ENCODE measurements around the gene SNX27.

DNA sequence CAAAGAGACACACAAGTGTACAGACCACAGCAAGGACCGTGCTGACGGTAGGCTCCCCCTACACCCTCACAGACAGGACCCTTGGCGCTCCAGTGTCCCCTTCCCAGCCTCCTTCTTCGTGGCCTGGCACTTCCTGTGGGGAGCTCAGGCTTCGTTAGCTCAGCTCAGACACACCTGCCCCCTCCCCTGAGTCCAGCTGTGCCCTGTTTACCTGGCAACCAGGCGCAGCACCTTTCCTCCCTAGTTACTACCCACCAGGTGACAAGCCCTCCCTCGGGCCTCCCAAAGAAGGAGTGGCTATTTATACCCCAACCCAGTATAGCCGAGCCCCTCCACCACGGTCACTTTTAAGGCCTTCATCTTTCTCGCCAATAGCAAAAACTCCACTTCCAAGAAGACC, 100.1 kb downstream of the SNX27 start:
- TF ChIP-seq, protein P1, sequence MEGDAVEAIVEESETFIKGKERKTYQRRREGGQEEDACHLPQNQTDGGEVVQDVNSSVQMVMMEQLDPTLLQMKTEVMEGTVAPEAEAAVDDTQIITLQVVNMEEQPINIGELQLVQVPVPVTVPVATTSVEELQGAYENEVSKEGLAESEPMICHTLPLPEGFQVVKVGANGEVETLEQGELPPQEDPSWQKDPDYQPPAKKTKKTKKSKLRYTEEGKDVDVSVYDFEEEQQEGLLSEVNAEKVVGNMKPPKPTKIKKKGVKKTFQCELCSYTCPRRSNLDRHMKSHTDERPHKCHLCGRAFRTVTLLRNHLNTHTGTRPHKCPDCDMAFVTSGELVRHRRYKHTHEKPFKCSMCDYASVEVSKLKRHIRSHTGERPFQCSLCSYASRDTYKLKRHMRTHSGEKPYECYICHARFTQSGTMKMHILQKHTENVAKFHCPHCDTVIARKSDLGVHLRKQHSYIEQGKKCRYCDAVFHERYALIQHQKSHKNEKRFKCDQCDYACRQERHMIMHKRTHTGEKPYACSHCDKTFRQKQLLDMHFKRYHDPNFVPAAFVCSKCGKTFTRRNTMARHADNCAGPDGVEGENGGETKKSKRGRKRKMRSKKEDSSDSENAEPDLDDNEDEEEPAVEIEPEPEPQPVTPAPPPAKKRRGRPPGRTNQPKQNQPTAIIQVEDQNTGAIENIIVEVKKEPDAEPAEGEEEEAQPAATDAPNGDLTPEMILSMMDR (IDR thresholded peaks at IDR 0.05), result no peak
- TF ChIP-seq POLR2A (IDR thresholded peaks at IDR 0.05), result no peak

Measured in heart left ventricle (tissue), 13 donors.